ENCODE data around the gene CHST1.

CHST1 gene

GRCh38 chr11:45687836-45688235 is 22.4 kb upstream of the CHST1 start:
- Histone ChIP-seq H3K4me3 (ENCODE audit: low read depth in 1 of 2, low read length in 1 of 2) (no peak overlapping the region), H3K36me3 (no peaks in the 10 kb centered on the region), H3K27me3 (peaks cover 85% of the 10 kb centered on the region), H3K9me3 (no peaks in the 10 kb centered on the region), H3K27ac (no peak overlapping the region), H3K4me1 (ENCODE audit: control insufficient read depth in 1 of 2, insufficient read depth in 1 of 2, low read depth in 1 of 2, low read length in 1 of 2) (no peaks in the 10 kb centered on the region)
- TF ChIP-seq CTCF (IDR thresholded peaks at IDR 0.05): no peak

DNA sequence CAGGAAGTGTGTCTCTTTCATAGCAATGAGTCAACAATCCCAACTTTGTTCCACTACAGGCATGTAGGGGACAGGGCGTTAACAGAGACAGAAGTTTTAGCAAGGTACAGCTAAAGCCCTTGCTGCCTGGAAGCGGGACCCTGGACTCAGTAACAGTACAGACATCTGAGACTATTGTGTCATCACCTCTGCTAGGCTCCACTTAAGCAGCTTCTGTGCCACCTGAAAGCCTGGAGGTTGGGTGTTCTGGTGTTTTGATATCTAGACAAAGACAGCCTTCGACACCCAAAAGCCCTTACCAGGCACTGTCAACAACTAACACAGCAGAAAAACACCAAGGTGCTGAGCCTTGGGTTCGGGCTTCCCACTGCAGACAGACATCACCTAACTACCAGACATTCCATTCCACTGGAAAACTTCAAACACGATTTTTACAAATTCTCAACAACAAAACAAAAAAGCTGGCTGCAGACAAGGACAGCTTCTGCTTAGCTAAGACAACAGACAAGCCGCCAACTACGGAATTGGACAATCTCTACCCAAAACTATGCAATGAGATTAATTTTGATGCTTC is 20.6 kb upstream of the CHST1 start:
- H3K9me3 ChIP-seq: no peaks in the 10 kb centered on the region
- H3K36me3 ChIP-seq: no peaks in the 10 kb centered on the region
- peaks cover 88% of the 10 kb centered on the region for H3K27me3 ChIP-seq
- no peak for TF ChIP-seq CTCF (IDR thresholded peaks at IDR 0.05)
- no peak overlapping the region for H3K27ac ChIP-seq
- H3K4me1 ChIP-seq (ENCODE audit: control insufficient read depth in 1 of 2, insufficient read depth in 1 of 2, low read depth in 1 of 2, low read length in 1 of 2): no peaks in the 10 kb centered on the region
- H3K4me3 ChIP-seq (ENCODE audit: low read depth in 1 of 2, low read length in 1 of 2): no peak overlapping the region

DNA sequence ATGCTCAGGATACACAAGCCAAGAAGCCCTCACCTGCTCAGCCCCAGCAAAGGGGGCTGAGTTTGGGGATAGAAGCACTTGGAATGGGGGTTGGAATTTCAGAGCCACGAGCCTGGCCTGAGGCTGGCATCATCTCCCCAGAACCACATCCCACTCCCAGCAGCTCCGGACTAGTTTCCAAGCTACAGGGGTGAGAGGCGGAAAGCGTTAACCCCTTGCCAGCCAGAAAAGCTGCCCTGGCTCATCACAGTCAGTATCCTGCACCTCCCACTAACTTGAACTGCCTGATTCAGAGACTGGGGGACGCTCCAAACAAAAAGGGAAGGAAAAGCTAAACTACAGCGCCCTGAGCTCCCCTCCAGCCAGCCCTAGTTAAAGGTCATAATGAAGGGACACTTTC is 19.0 kb upstream of the CHST1 start:
- Histone ChIP-seq H3K36me3 (no peaks in the 10 kb centered on the region), H3K27ac (no peak overlapping the region), H3K4me3 (ENCODE audit: low read depth in 1 of 2, low read length in 1 of 2) (no peak overlapping the region), H3K4me1 (ENCODE audit: control insufficient read depth in 1 of 2, insufficient read depth in 1 of 2, low read depth in 1 of 2, low read length in 1 of 2) (no peaks in the 10 kb centered on the region), H3K27me3 (peaks cover 74% of the 10 kb centered on the region), H3K9me3 (no peaks in the 10 kb centered on the region)
- TF ChIP-seq CTCF (IDR thresholded peaks at IDR 0.05): no peak

GRCh38 chr11:45683271-45684058 is 18.0 kb upstream of the CHST1 start:
- Histone ChIP-seq H3K27me3 (peaks cover 64% of the 10 kb centered on the region), H3K27ac (no peak overlapping the region), H3K4me3 (ENCODE audit: low read depth in 1 of 2, low read length in 1 of 2) (no peak overlapping the region), H3K9me3 (no peaks in the 10 kb centered on the region), H3K36me3 (no peaks in the 10 kb centered on the region), H3K4me1 (ENCODE audit: control insufficient read depth in 1 of 2, insufficient read depth in 1 of 2, low read depth in 1 of 2, low read length in 1 of 2) (no peaks in the 10 kb centered on the region)
- TF ChIP-seq CTCF (IDR thresholded peaks at IDR 0.05): no peak

DNA sequence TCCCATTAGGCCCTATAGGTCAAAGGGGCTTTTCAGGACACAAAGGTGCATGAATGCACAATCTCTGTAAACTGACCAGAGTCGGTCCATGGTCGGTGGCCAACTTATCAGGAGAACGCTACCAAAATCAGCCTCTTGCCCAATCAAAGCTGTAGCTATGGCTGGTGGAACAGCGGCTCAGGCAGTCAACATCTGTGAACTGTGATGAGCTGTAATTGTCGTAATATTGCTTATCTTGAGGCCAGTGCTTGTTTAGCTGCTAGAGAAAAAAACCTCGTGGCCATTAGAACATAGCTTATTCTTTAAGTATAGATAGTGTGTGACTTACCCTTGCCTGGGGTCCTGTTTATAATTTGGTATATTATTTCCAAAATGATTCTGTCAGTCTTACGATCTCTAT is 14.4 kb upstream of the CHST1 start:
- TF ChIP-seq CTCF (IDR thresholded peaks at IDR 0.05): no peak
- H3K4me3 ChIP-seq (ENCODE audit: low read depth in 1 of 2, low read length in 1 of 2): no peak overlapping the region

More for the DNA sequence above, 14.4 kb upstream of the CHST1 start:
- no peak overlapping the region for H3K27ac ChIP-seq
- peaks cover 33% of the 10 kb centered on the region for H3K27me3 ChIP-seq
- no peaks in the 10 kb centered on the region for H3K36me3 ChIP-seq
- H3K4me1 ChIP-seq (ENCODE audit: control insufficient read depth in 1 of 2, insufficient read depth in 1 of 2, low read depth in 1 of 2, low read length in 1 of 2): no peaks in the 10 kb centered on the region
- H3K9me3 ChIP-seq: no peaks in the 10 kb centered on the region
